GM12878 (cell line): ENCODE measurements around the gene GEMIN7. TPM values are rescaled to one million over a fixed set of nuclear protein-coding genes. Genes with fewer than 3 reads are reported as not detected.

Experiments
- EGR1 ChIP-seq, 2 experiments: IDR thresholded peaks; 1 replicate in 1 of 2; 2 replicates in 1 of 2; pipeline ENCODE4 v1.6.1; 2011 to 2012; ENCODE audit warnings: low read depth in 2 of 2, low read length in 2 of 2, borderline replicate concordance in 1 of 2, mild to moderate bottlenecking in 1 of 2, moderate library complexity in 1 of 2
- ETV6 ChIP-seq, 2 experiments: fragments of 450-650 bp in 1 of 2; IDR thresholded peaks in 1 of 2; conservative IDR thresholded peaks in 1 of 2; 2 replicates each; pipeline ENCODE4 v1.6.1; 2014; ENCODE audit warnings: antibody characterized with exemption in 1 of 2, borderline replicate concordance in 1 of 2, low read depth in 1 of 2, mild to moderate bottlenecking in 1 of 2, moderate library complexity in 1 of 2
- HDGF ChIP-seq: fragments of 450-650 bp; IDR thresholded peaks from 2 replicates; pipeline ENCODE4 v1.6.1; 2016; ENCODE audit warnings: antibody characterized with exemption
- IKZF1 ChIP-seq: fragments of 450-650 bp; conservative IDR thresholded peaks from 2 replicates; pipeline ENCODE4 v1.6.1; 2017; ENCODE audit warnings: antibody characterized with exemption, mild to moderate bottlenecking
- IKZF2 ChIP-seq, 2 experiments: fragments of 450-650 bp; IDR thresholded peaks; 2 replicates each; pipeline ENCODE4 v1.6.1; 2017; ENCODE audit warnings: mild to moderate bottlenecking in 2 of 2, moderate library complexity in 2 of 2
- JUND ChIP-seq: IDR thresholded peaks from 2 replicates; pipeline ENCODE4 v1.6.1; 2012; ENCODE audit warnings: low read depth, mild to moderate bottlenecking, low read length, improper control_type of control experiment, moderate library complexity
- KDM1A ChIP-seq: fragments of 200-600 bp; sonication (generic); IDR thresholded peaks from 2 replicates; pipeline ENCODE4 v1.6.1; 2016; ENCODE audit warnings: borderline replicate concordance
- RELB ChIP-seq: fragments of 450-650 bp; IDR thresholded peaks from 2 replicates; pipeline ENCODE4 v1.6.1; 2017; ENCODE audit warnings: low read depth, mild to moderate bottlenecking, moderate library complexity
- RUNX3 ChIP-seq: IDR thresholded peaks from 2 replicates; pipeline ENCODE4 v1.6.1; 2012; ENCODE audit warnings: low read length, inconsistent platforms
- SIN3A ChIP-seq: IDR thresholded peaks from 2 replicates; pipeline ENCODE4 v1.6.1; 2012; ENCODE audit warnings: low read depth, low read length, improper control_type of control experiment
- SIX5 ChIP-seq: IDR thresholded peaks from 2 replicates; pipeline ENCODE4 v1.6.1; 2011; ENCODE audit warnings: mild to moderate bottlenecking, low read depth, low read length, moderate library complexity; ENCODE audit not compliant: severe bottlenecking
- SP1 ChIP-seq: IDR thresholded peaks from one replicate; pipeline ENCODE4 v1.6.1; 2011; ENCODE audit warnings: low read depth, low read length
- SREBF1 ChIP-seq: IDR thresholded peaks from 2 replicates; pipeline ENCODE4 v1.6.1; 2012; ENCODE audit warnings: mild to moderate bottlenecking, low read length
- SREBF2 ChIP-seq: IDR thresholded peaks from 2 replicates; pipeline ENCODE4 v1.6.1; 2012; ENCODE audit warnings: mild to moderate bottlenecking, low read length
- TCF12 ChIP-seq: IDR thresholded peaks from 2 replicates; pipeline ENCODE4 v1.6.1; 2011; ENCODE audit warnings: low read depth, mild to moderate bottlenecking, low read length
- TCF7 ChIP-seq: IDR thresholded peaks from 2 replicates; pipeline ENCODE4 v1.6.1; 2014; ENCODE audit warnings: antibody characterized with exemption, borderline replicate concordance
- WRNIP1 ChIP-seq: IDR thresholded peaks from 2 replicates; pipeline ENCODE4 v1.6.1; 2011; ENCODE audit warnings: low read depth, low read length, improper control_type of control experiment, borderline replicate concordance
- ZNF24 ChIP-seq: fragments of 450-650 bp; IDR thresholded peaks from 2 replicates; pipeline ENCODE4 v1.6.1; 2017; ENCODE audit warnings: antibody characterized with exemption, mild to moderate bottlenecking
- polyA plus RNA-seq, 11 experiments: library from polyadenylated mRNA; depleted of rRNA in 4 of 11; unstranded in 6 of 11; stranded (reverse) in 5 of 11; fragments of >200 nt; fragmentation: Nextera tagmentation in 4 of 11; fragmentation: Illumina TruSeq in 1 of 11; extraction: Ambion mirVana in 4 of 11; extraction: Trizol in 1 of 11; gene quantifications; 1 replicate in 1 of 11; 2 replicates in 10 of 11; pipeline versions ENCODE4 v1.2.1 to v1.2.3, GENCODE V29; 2011 to 2016; ENCODE audit warnings: inconsistent platforms in 2 of 11, missing spikeins in 2 of 11, low read depth in 1 of 11
- total RNA-seq, 4 experiments: library from RNA; depleted of rRNA in 3 of 4; stranded (reverse); fragments of >200 nt in 3 of 4; fragmentation: Illumina TruSeq in 1 of 4; extraction: Trizol in 1 of 4; gene quantifications; 2 replicates each; pipeline versions ENCODE4 v1.2.1 to v1.2.3, GENCODE V29; 2013 to 2021
- TF ChIP-seq, protein P1 (sequence below): fragments of 450-650 bp; IDR thresholded peaks from 2 replicates; pipeline ENCODE4 v1.6.1; 2017; ENCODE audit warnings: mild to moderate bottlenecking, low read depth, inconsistent platforms; ENCODE audit not compliant: poor library complexity, severe bottlenecking
- TF ChIP-seq, protein P2 (sequence below): IDR thresholded peaks from 2 replicates; pipeline ENCODE4 v1.6.1; 2011; ENCODE audit warnings: borderline replicate concordance, low read depth, mild to moderate bottlenecking, moderate library complexity, low read length; ENCODE audit not compliant: insufficient read depth, poor library complexity, severe bottlenecking
- TF ChIP-seq, protein P3 (sequence below): IDR thresholded peaks from 2 replicates; pipeline ENCODE4 v1.6.1; 2012; ENCODE audit warnings: mild to moderate bottlenecking, low read depth, low read length
- TF ChIP-seq, protein P4 (sequence below): IDR thresholded peaks from 2 replicates; pipeline ENCODE4 v1.6.1; 2012; ENCODE audit warnings: low read depth, low read length, improper control_type of control experiment

GEMIN7 gene
- total and polyA plus RNA-seq, 10 of the 15 experiments (the other 5 are each of a cell fraction or from before 2014, with no cell fraction given), result 21.1 to 76.7 (median 44.9) TPM

GRCh38 chr19:45117167-45117594 lies 38.1 kb downstream of the GEMIN7 start (continued):
- TF ChIP-seq, protein P1, sequence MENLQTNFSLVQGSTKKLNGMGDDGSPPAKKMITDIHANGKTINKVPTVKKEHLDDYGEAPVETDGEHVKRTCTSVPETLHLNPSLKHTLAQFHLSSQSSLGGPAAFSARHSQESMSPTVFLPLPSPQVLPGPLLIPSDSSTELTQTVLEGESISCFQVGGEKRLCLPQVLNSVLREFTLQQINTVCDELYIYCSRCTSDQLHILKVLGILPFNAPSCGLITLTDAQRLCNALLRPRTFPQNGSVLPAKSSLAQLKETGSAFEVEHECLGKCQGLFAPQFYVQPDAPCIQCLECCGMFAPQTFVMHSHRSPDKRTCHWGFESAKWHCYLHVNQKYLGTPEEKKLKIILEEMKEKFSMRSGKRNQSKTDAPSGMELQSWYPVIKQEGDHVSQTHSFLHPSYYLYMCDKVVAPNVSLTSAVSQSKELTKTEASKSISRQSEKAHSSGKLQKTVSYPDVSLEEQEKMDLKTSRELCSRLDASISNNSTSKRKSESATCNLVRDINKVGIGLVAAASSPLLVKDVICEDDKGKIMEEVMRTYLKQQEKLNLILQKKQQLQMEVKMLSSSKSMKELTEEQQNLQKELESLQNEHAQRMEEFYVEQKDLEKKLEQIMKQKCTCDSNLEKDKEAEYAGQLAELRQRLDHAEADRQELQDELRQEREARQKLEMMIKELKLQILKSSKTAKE, result peak; percentile 59
- TF ChIP-seq EGR1 (IDR thresholded peaks at IDR 0.05; ENCODE audit: borderline replicate concordance in 1 of 2, low read depth in 2 of 2, low read length in 2 of 2) (peak in 1 of 2 experiments; percentile 95; a peak in 2 of 3 replicates), IKZF2 (IDR thresholded peaks at IDR 0.05) (peak; percentile 83 to 87), ETV6 (conservative IDR thresholded peaks at IDR 0.05 in 1 of 2, IDR thresholded peaks at IDR 0.05 in 1 of 2; ENCODE audit: borderline replicate concordance in 1 of 2, low read depth in 1 of 2) (no peak), ZNF24 (no peak), RELB (peak; percentile 71; the same call in 1 of the 2 replicates), WRNIP1 (no peak), TCF12 (peak; percentile 69; the same call in 1 of the 2 replicates), JUND (no peak), SREBF2 (no peak), SIX5 (no peak), SIN3A (no peak), IKZF1 (peak; percentile 92), KDM1A (no peak), RUNX3 (peak; percentile 92), TCF7 (no peak), HDGF (peak; percentile 84), SP1 (no peak), SREBF1 (no peak)
- TF ChIP-seq, protein P2, sequence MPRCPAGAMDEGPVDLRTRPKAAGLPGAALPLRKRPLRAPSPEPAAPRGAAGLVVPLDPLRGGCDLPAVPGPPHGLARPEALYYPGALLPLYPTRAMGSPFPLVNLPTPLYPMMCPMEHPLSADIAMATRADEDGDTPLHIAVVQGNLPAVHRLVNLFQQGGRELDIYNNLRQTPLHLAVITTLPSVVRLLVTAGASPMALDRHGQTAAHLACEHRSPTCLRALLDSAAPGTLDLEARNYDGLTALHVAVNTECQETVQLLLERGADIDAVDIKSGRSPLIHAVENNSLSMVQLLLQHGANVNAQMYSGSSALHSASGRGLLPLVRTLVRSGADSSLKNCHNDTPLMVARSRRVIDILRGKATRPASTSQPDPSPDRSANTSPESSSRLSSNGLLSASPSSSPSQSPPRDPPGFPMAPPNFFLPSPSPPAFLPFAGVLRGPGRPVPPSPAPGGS, result no peak
- TF ChIP-seq, protein P3, sequence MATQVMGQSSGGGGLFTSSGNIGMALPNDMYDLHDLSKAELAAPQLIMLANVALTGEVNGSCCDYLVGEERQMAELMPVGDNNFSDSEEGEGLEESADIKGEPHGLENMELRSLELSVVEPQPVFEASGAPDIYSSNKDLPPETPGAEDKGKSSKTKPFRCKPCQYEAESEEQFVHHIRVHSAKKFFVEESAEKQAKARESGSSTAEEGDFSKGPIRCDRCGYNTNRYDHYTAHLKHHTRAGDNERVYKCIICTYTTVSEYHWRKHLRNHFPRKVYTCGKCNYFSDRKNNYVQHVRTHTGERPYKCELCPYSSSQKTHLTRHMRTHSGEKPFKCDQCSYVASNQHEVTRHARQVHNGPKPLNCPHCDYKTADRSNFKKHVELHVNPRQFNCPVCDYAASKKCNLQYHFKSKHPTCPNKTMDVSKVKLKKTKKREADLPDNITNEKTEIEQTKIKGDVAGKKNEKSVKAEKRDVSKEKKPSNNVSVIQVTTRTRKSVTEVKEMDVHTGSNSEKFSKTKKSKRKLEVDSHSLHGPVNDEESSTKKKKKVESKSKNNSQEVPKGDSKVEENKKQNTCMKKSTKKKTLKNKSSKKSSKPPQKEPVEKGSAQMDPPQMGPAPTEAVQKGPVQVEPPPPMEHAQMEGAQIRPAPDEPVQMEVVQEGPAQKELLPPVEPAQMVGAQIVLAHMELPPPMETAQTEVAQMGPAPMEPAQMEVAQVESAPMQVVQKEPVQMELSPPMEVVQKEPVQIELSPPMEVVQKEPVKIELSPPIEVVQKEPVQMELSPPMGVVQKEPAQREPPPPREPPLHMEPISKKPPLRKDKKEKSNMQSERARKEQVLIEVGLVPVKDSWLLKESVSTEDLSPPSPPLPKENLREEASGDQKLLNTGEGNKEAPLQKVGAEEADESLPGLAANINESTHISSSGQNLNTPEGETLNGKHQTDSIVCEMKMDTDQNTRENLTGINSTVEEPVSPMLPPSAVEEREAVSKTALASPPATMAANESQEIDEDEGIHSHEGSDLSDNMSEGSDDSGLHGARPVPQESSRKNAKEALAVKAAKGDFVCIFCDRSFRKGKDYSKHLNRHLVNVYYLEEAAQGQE, result no peak
- TF ChIP-seq, protein P4, sequence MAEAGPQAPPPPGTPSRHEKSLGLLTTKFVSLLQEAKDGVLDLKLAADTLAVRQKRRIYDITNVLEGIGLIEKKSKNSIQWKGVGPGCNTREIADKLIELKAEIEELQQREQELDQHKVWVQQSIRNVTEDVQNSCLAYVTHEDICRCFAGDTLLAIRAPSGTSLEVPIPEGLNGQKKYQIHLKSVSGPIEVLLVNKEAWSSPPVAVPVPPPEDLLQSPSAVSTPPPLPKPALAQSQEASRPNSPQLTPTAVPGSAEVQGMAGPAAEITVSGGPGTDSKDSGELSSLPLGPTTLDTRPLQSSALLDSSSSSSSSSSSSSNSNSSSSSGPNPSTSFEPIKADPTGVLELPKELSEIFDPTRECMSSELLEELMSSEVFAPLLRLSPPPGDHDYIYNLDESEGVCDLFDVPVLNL, result no peak
